Duodenal mucosa (tissue), 2 donors: Measurements from ENCODE around the gene NUP210.
A peak's percentile ranks its signal among the peaks of the same experiment; 100 is the strongest.

ENCODE experiments used
- H3K27ac ChIP-seq: one replicate; pipeline ENCODE4 v1.7.0; 2013; ENCODE audit warnings: low read depth, low read length
- H3K27me3 ChIP-seq, 2 donors: one replicate each; pipeline ENCODE4 v1.7.0; 2013; ENCODE audit warnings: low read length in 2 of 2, control low read depth in 1 of 2; ENCODE audit not compliant: insufficient read depth in 2 of 2, control insufficient read depth in 1 of 2
- H3K36me3 ChIP-seq, 2 donors: one replicate each; pipeline ENCODE4 v1.7.0; 2013; ENCODE audit warnings: low read length in 2 of 2, control low read depth in 1 of 2; ENCODE audit not compliant: insufficient read depth in 2 of 2, control insufficient read depth in 1 of 2
- H3K4me1 ChIP-seq, 2 donors: one replicate each; pipeline ENCODE4 v1.7.0; 2013; ENCODE audit warnings: low read length in 2 of 2, control low read depth in 1 of 2; ENCODE audit not compliant: insufficient read depth in 2 of 2, control insufficient read depth in 1 of 2
- H3K4me3 ChIP-seq, 2 donors: one replicate each; pipeline ENCODE4 v1.7.0; 2013; ENCODE audit warnings: low read length in 2 of 2, low read depth in 1 of 2
- H3K9ac ChIP-seq, 2 donors: one replicate each; pipeline ENCODE4 v1.7.0; 2013; ENCODE audit warnings: low read length in 2 of 2, low read depth in 1 of 2
- H3K9me3 ChIP-seq, 2 donors: one replicate each; pipeline ENCODE4 v1.7.0; 2013; ENCODE audit warnings: low read length in 2 of 2, control low read depth in 1 of 2; ENCODE audit not compliant: control insufficient read depth in 1 of 2

Gene NUP210

GRCh38 chr3:13285007-13285567 lies 135.0 kb downstream of the NUP210 start:
- no peaks in the 10 kb centered on the region for H3K36me3 ChIP-seq
- peaks cover 0 to 4% of the 10 kb centered on the region in 2 donors for H3K4me1 ChIP-seq
- no peak overlapping the region for H3K9ac ChIP-seq
- no peak overlapping the region for H3K4me3 ChIP-seq
- H3K27me3 ChIP-seq = peaks cover 25 to 31% of the 10 kb centered on the region in 2 donors
- H3K9me3 ChIP-seq = peaks cover 6 to 7% of the 10 kb centered on the region in 2 donors
- no peak overlapping the region for H3K27ac ChIP-seq

- H3K36me3 ChIP-seq = no peaks in the 10 kb centered on the region
- H3K27ac ChIP-seq = no peak overlapping the region
- peaks cover 0 to 4% of the 10 kb centered on the region in 2 donors for H3K4me1 ChIP-seq
- H3K27me3 ChIP-seq = peaks cover 25 to 35% of the 10 kb centered on the region in 2 donors
- no peak overlapping the region for H3K9ac ChIP-seq
- H3K9me3 ChIP-seq = peaks cover 6 to 7% of the 10 kb centered on the region in 2 donors
- no peak overlapping the region for H3K4me3 ChIP-seq
These were observed 136.3 kb downstream of the NUP210 start for GRCh38 chr3:13283877-13284264.

- Histone ChIP-seq H3K27me3 (peaks cover 25 to 35% of the 10 kb centered on the region in 2 donors), H3K27ac (no peak overlapping the region), H3K9me3 (peaks cover 6 to 7% of the 10 kb centered on the region in 2 donors), H3K4me1 (peaks cover 0 to 4% of the 10 kb centered on the region in 2 donors), H3K4me3 (peak overlapping the region in 1 of 2 donors; percentile 43), H3K9ac (no peak overlapping the region), H3K36me3 (no peaks in the 10 kb centered on the region)
These were observed 136.9 kb downstream of the NUP210 start for GRCh38 chr3:13282986-13283876.

- Histone ChIP-seq H3K36me3 (no peaks in the 10 kb centered on the region), H3K4me3 (peak overlapping the region; percentile 19 to 60), H3K27ac (no peak overlapping the region), H3K4me1 (peaks cover 0 to 4% of the 10 kb centered on the region in 2 donors), H3K27me3 (peaks cover 25 to 35% of the 10 kb centered on the region in 2 donors), H3K9ac (no peak overlapping the region), H3K9me3 (peaks cover 6 to 7% of the 10 kb centered on the region in 2 donors)
These were observed 137.7 kb downstream of the NUP210 start for GRCh38 chr3:13282358-13282985.

- Histone ChIP-seq H3K4me3 (peak overlapping the region; percentile 19 to 60), H3K9me3 (peaks cover 6 to 7% of the 10 kb centered on the region in 2 donors), H3K9ac (no peak overlapping the region), H3K4me1 (peaks cover 0 to 4% of the 10 kb centered on the region in 2 donors), H3K36me3 (no peaks in the 10 kb centered on the region), H3K27ac (peak overlapping the region; percentile 56), H3K27me3 (peaks cover 27 to 35% of the 10 kb centered on the region in 2 donors)
These were observed 138.4 kb downstream of the NUP210 start for GRCh38 chr3:13281507-13282357.

- H3K4me3 ChIP-seq = no peak overlapping the region
- peaks cover 29 to 38% of the 10 kb centered on the region in 2 donors for H3K27me3 ChIP-seq
- H3K4me1 ChIP-seq = peaks cover 0 to 4% of the 10 kb centered on the region in 2 donors
- peak overlapping the region; percentile 56 for H3K27ac ChIP-seq
- no peaks in the 10 kb centered on the region for H3K36me3 ChIP-seq
- H3K9me3 ChIP-seq = peaks cover 6 to 7% of the 10 kb centered on the region in 2 donors
- H3K9ac ChIP-seq = no peak overlapping the region
These were observed 139.2 kb downstream of the NUP210 start for GRCh38 chr3:13280811-13281506.

GRCh38 chr3:13280122-13280790 lies 139.9 kb downstream of the NUP210 start:
- Histone ChIP-seq H3K4me1 (peaks cover 0 to 4% of the 10 kb centered on the region in 2 donors), H3K4me3 (no peak overlapping the region), H3K36me3 (no peaks in the 10 kb centered on the region), H3K9me3 (peaks cover 6 to 7% of the 10 kb centered on the region in 2 donors), H3K27me3 (peaks cover 29 to 34% of the 10 kb centered on the region in 2 donors), H3K9ac (no peak overlapping the region), H3K27ac (no peak overlapping the region)

- Histone ChIP-seq H3K9me3 (peaks cover 4 to 6% of the 10 kb centered on the region in 2 donors), H3K27ac (no peak overlapping the region), H3K4me3 (no peak overlapping the region), H3K27me3 (peaks cover 23 to 26% of the 10 kb centered on the region in 2 donors), H3K9ac (no peak overlapping the region), H3K4me1 (peaks cover 0 to 4% of the 10 kb centered on the region in 2 donors), H3K36me3 (no peaks in the 10 kb centered on the region)
These were observed 140.6 kb downstream of the NUP210 start for GRCh38 chr3:13279532-13279910.
